ENCODE results near the gene DNTT.
A peak's percentile ranks its signal among the peaks of the same experiment; 100 is the strongest.

DNTT gene

DNA sequence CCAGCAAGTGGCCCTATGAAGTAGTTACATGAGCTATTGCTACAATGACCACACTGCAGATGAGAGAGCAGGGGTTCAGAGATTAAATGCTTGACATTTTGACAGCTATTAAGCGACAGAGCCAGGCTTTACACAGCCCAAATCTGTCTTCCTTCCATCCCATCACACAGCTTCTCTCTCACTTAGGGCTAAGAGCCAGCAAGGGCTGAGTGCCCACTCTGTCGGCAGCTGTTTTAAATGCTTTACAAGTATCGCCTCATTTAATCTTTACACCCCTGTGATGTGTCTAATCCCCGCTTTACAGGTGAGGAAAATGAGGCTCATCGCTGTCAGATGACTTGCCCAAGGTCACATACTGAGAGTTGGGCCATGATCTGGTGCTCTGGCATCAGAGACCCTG is 69.8 kb downstream of the DNTT start:
- Histone ChIP-seq H3K9ac (ENCODE audit: low read length) (no peak overlapping the region), H3K27me3 (ENCODE audit: control insufficient read depth in 1 of 2, insufficient read depth in 2 of 2, low read length in 2 of 2) (no peaks in the 10 kb centered on the region), H3K4me1 (ENCODE audit: insufficient read depth, low read length) (peaks cover 37% of the 10 kb centered on the region), H3K36me3 (ENCODE audit: insufficient read depth, low read length) (no peaks in the 10 kb centered on the region), H3K27ac (ENCODE audit: low read depth, low read length) (no peak overlapping the region), H3K4me3 (ENCODE audit: low read depth in 1 of 2, low read length in 2 of 2) (no peak overlapping the region), H3K9me3 (ENCODE audit: low read length) (no peaks in the 10 kb centered on the region)

DNA sequence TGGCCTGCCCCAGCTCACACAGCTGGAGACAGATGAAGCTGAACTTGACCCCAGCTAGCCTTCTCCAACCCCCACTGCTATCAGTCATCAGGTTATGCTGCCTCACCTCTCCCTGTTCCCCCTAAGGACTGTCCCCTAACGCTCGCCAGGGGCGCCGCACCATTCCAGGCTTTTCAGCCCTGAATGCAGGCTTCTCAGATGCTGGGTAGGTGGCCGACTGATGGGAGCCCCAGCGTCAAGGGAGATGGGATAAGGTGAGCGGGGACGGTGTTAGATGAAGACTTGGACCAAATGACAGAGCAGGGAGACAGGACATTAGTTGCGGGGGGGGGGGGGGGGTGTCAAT is 70.4 kb downstream of the DNTT start:
- Histone ChIP-seq H3K36me3 (ENCODE audit: insufficient read depth, low read length) (no peaks in the 10 kb centered on the region), H3K4me1 (ENCODE audit: insufficient read depth, low read length) (peaks cover 40% of the 10 kb centered on the region), H3K27ac (ENCODE audit: low read depth, low read length) (no peak overlapping the region), H3K9ac (ENCODE audit: low read length) (no peak overlapping the region), H3K9me3 (ENCODE audit: low read length) (no peaks in the 10 kb centered on the region), H3K27me3 (ENCODE audit: control insufficient read depth in 1 of 2, insufficient read depth in 2 of 2, low read length in 2 of 2) (no peaks in the 10 kb centered on the region), H3K4me3 (ENCODE audit: low read depth in 1 of 2, low read length in 2 of 2) (peak overlapping the region in 1 of 2 donors; percentile 57)

DNA sequence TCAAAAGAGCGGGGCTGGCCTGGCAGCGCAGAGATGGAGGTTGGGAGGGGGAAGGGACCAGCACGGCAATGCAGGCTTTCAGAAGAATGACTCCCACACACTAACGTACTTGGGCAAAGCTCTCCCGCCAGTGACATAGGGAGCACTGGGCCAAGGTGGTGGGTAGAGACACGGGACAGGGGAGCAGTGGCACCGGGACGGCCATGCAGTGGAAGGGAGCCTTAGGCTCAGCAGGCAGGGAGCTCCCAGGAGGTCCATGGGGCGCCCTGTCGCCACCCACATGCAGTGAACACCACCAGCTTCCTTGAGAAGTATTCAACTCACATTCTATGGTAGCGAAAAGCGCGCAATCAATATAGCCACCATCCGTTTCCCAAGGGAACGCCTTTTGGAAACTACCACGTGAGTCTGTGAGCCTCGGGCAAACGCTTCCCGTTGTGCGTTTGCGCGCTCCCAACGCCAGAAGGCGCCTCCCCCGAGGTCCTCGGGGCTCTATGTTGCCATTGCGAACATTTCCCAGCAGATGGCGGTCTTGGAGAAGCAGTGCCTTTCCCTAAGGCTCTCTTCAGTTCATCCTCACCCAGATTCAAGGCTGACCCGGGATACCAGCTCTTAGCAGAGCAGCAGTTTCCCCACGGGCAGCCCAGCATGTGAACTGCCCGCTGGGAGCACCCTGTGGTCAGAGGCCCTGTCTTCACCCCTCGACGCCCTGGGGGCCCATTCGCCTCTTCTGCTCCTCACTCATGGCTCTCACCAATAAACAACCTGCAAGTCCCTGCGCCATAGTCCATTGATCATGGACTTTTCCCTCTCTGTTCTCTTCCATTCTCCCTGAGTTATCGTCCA is 71.0 kb downstream of the DNTT start:
- Histone ChIP-seq H3K36me3 (ENCODE audit: insufficient read depth, low read length) (no peaks in the 10 kb centered on the region), H3K4me3 (ENCODE audit: low read depth in 1 of 2, low read length in 2 of 2) (peak overlapping the region in 1 of 2 donors; percentile 57), H3K9ac (ENCODE audit: low read length) (no peak overlapping the region), H3K9me3 (ENCODE audit: low read length) (no peaks in the 10 kb centered on the region), H3K27ac (ENCODE audit: low read depth, low read length) (no peak overlapping the region), H3K4me1 (ENCODE audit: insufficient read depth, low read length) (peaks cover 40% of the 10 kb centered on the region), H3K27me3 (ENCODE audit: control insufficient read depth in 1 of 2, insufficient read depth in 2 of 2, low read length in 2 of 2) (no peaks in the 10 kb centered on the region)

DNA sequence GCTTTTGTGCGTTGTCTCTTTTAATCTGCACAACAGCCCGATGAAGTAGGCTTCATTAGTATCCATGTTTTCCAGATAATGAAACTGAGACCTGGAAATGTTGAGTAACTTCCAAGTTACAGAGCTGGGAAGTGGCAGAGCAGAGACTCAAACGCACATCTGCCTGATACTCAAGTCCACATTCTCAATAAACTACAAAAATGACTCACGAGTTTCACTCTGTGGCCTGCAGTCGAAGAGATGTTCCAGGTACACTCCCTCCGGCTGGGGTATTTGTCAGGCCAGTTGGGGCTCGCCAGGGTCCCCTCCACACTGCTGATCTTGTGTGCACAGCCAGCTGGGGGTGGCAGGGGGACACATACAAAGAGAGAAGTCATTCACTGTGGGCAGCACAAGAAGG is 72.2 kb downstream of the DNTT start:
- Histone ChIP-seq H3K36me3 (ENCODE audit: insufficient read depth, low read length) (no peaks in the 10 kb centered on the region), H3K4me1 (ENCODE audit: insufficient read depth, low read length) (peaks cover 47% of the 10 kb centered on the region), H3K9ac (ENCODE audit: low read length) (no peak overlapping the region), H3K9me3 (ENCODE audit: low read length) (no peaks in the 10 kb centered on the region), H3K27me3 (ENCODE audit: control insufficient read depth in 1 of 2, insufficient read depth in 2 of 2, low read length in 2 of 2) (no peaks in the 10 kb centered on the region), H3K4me3 (ENCODE audit: low read depth in 1 of 2, low read length in 2 of 2) (no peak overlapping the region), H3K27ac (ENCODE audit: low read depth, low read length) (no peak overlapping the region)

DNA sequence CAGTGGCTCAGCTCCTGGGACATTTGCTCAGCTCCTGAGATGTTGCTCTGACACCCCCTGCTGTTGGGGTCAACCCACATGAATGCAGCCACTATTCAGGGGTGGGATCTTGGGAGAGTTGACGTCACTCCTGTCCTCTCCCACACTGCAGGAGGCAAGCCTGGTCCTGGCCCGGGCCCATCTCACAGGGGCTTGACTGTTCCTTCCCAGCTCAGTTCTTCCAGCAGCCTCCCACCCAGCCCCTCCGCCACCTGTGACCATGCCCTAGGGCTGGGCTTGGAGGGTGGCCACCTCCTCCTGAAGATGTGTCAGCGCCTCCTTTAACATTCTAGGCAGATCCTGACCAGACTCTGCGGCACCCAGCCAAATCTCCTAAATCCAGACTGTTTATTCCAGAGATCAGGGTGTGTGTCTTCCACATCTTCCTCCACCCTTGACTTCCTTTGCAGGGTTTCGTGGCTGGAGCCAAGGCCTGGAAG is 73.6 kb downstream of the DNTT start:
- H3K36me3 ChIP-seq (ENCODE audit: insufficient read depth, low read length): no peaks in the 10 kb centered on the region
- no peak overlapping the region for H3K9ac ChIP-seq (ENCODE audit: low read length)
- H3K27me3 ChIP-seq (ENCODE audit: control insufficient read depth in 1 of 2, insufficient read depth in 2 of 2, low read length in 2 of 2): no peaks in the 10 kb centered on the region
- no peak overlapping the region for H3K27ac ChIP-seq (ENCODE audit: low read depth, low read length)
- no peak overlapping the region for H3K4me3 ChIP-seq (ENCODE audit: low read depth in 1 of 2, low read length in 2 of 2)
- H3K4me1 ChIP-seq (ENCODE audit: insufficient read depth, low read length): peaks cover 48% of the 10 kb centered on the region
- no peaks in the 10 kb centered on the region for H3K9me3 ChIP-seq (ENCODE audit: low read length)

DNA sequence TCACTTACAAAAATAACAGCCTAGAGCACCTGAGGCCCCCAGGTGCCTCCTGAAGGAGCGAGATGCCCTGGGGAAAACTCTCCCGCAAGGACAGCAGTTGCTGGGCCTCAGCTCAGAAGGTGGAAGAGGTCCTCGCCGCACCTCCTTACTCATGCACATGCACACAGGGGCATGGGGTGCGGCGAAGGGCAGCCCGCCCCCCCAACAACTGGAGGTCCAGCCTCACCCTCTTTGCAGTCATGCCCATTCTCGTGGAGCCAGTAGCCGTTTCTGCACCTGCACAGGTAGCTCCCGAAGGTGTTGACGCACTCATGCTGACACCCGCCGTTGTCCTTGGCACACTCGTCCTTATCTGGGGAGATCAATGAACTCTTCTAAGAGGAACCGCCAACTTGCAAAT is 74.5 kb downstream of the DNTT start:
- Histone ChIP-seq H3K9me3 (ENCODE audit: low read length) (no peaks in the 10 kb centered on the region), H3K27me3 (ENCODE audit: control insufficient read depth in 1 of 2, insufficient read depth in 2 of 2, low read length in 2 of 2) (no peaks in the 10 kb centered on the region), H3K36me3 (ENCODE audit: insufficient read depth, low read length) (no peaks in the 10 kb centered on the region), H3K4me1 (ENCODE audit: insufficient read depth, low read length) (peaks cover 48% of the 10 kb centered on the region), H3K27ac (ENCODE audit: low read depth, low read length) (no peak overlapping the region), H3K4me3 (ENCODE audit: low read depth in 1 of 2, low read length in 2 of 2) (no peak overlapping the region), H3K9ac (ENCODE audit: low read length) (no peak overlapping the region)

DNA sequence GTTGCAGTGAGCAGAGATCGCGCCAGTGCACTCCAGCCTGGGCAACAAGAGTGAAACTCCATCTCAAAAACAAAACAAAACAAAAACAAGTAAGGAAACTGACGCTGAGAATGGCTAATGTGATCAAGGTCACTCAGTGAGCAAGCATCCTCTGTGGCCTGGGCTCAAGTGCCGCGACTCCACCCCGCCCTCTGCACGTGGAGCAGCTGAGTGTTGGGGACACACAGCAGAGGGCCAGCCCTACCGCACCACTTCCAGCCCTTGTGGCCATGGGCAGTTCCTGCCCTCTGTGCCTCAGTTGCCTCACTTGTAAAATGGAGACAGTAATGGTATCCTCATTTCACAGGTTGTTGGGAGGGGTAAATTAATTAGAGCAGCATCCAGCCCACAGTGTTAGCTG is 75.5 kb downstream of the DNTT start:
- peaks cover 48% of the 10 kb centered on the region for H3K4me1 ChIP-seq (ENCODE audit: insufficient read depth, low read length)

DNA sequence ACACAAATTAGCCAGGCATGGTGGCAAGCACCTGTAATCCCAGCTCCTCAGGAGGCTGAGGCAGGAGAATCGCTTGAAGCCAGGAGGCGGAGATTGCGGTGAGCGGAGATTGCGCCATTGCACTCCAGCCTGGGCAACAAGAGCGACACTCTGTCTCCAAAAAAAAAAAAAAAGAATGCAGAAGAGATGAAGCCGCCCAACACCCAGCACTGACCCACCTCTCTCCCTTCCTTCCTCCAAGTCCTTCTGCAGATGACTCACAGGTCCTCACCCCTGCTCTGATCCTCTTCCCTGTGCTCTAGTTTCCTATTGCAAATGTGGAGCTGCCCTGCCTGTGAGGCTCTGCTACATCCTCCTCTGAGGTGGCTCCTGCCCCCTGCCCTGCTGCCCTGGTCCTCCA is 76.6 kb downstream of the DNTT start:
- Histone ChIP-seq H3K4me3 (ENCODE audit: low read depth in 1 of 2, low read length in 2 of 2) (no peak overlapping the region), H3K9ac (ENCODE audit: low read length) (no peak overlapping the region), H3K4me1 (ENCODE audit: insufficient read depth, low read length) (peaks cover 42% of the 10 kb centered on the region), H3K36me3 (ENCODE audit: insufficient read depth, low read length) (no peaks in the 10 kb centered on the region), H3K27me3 (ENCODE audit: control insufficient read depth in 1 of 2, insufficient read depth in 2 of 2, low read length in 2 of 2) (no peaks in the 10 kb centered on the region), H3K27ac (ENCODE audit: low read depth, low read length) (no peak overlapping the region), H3K9me3 (ENCODE audit: low read length) (no peaks in the 10 kb centered on the region)

More for the DNA sequence above, 75.5 kb downstream of the DNTT start:
- H3K9ac ChIP-seq (ENCODE audit: low read length): no peak overlapping the region
- H3K36me3 ChIP-seq (ENCODE audit: insufficient read depth, low read length): no peaks in the 10 kb centered on the region
- H3K27ac ChIP-seq (ENCODE audit: low read depth, low read length): no peak overlapping the region
- no peaks in the 10 kb centered on the region for H3K27me3 ChIP-seq (ENCODE audit: control insufficient read depth in 1 of 2, insufficient read depth in 2 of 2, low read length in 2 of 2)
- no peaks in the 10 kb centered on the region for H3K9me3 ChIP-seq (ENCODE audit: low read length)
- H3K4me3 ChIP-seq (ENCODE audit: low read depth in 1 of 2, low read length in 2 of 2): no peak overlapping the region

DNA sequence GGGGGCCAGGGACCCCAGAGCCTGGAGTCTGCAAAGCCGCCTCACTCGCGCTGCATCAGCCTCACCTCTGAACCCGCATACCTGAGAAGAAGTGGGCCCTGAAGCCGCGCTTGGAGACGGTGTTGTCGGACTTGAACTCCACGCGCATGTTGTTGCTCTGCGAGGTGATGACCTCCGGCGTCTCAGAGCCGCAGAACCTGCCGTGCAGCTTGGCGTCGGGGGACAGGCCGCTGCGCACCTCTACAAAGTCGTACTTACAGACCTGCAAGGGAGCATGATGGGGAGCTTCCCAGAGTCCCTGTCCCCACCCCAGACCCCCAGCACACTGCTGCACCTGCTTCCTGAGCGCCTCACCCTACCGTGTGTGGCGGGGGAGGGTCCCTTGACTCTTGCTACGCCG is 80.3 kb downstream of the DNTT start:
- Histone ChIP-seq H3K9me3 (ENCODE audit: low read length) (no peaks in the 10 kb centered on the region), H3K4me1 (ENCODE audit: insufficient read depth, low read length) (peaks cover 19% of the 10 kb centered on the region), H3K27ac (ENCODE audit: low read depth, low read length) (no peak overlapping the region), H3K36me3 (ENCODE audit: insufficient read depth, low read length) (no peaks in the 10 kb centered on the region), H3K4me3 (ENCODE audit: low read depth in 1 of 2, low read length in 2 of 2) (no peak overlapping the region), H3K9ac (ENCODE audit: low read length) (no peak overlapping the region), H3K27me3 (ENCODE audit: control insufficient read depth in 1 of 2, insufficient read depth in 2 of 2, low read length in 2 of 2) (no peaks in the 10 kb centered on the region)

DNA sequence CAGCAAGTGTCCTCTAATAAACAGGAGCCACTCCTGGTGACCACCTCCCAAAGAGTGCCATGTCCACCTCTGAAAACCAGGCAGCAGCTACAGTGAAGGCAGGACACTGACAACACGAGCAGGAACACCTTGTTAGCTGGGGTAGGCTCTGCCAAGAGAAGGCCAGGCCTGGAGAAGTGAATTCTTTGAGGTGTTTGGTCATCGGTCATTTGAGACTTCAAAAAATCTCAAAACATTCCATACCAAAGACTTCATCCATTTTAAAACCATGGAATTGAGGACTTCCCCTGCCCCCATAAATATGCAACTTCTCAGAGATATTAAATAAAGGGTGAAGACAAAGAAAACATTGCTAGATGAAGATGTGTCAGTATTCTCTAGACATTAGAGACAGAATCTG is 82.9 kb downstream of the DNTT start:
- Histone ChIP-seq H3K27me3 (ENCODE audit: control insufficient read depth in 1 of 2, insufficient read depth in 2 of 2, low read length in 2 of 2) (no peaks in the 10 kb centered on the region), H3K27ac (ENCODE audit: low read depth, low read length) (no peak overlapping the region), H3K9me3 (ENCODE audit: low read length) (no peaks in the 10 kb centered on the region), H3K9ac (ENCODE audit: low read length) (no peak overlapping the region), H3K4me3 (ENCODE audit: low read depth in 1 of 2, low read length in 2 of 2) (no peak overlapping the region), H3K4me1 (ENCODE audit: insufficient read depth, low read length) (peaks cover 29% of the 10 kb centered on the region), H3K36me3 (ENCODE audit: insufficient read depth, low read length) (no peaks in the 10 kb centered on the region)

DNA sequence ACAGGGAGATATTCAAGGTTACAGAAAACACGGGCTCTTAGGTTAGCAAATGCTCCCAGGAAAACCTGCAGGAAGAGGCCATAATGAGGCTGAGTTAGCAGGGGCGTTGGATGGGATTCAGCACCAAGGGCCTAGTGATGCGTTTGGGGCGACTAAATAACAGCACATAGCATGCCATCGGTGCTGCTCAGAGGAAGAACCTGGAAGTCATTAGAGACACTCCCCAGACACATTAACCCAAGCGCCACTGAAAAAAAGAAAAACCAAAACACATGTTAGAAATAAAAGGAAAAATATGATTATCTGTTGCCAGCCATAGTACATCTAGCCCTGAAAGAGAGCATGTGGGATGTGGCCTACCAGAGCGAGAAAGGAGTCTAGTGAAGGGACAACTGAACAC is 83.4 kb downstream of the DNTT start:
- Histone ChIP-seq H3K4me3 (ENCODE audit: low read depth in 1 of 2, low read length in 2 of 2) (no peak overlapping the region), H3K36me3 (ENCODE audit: insufficient read depth, low read length) (no peaks in the 10 kb centered on the region), H3K9me3 (ENCODE audit: low read length) (no peaks in the 10 kb centered on the region), H3K9ac (ENCODE audit: low read length) (no peak overlapping the region), H3K27ac (ENCODE audit: low read depth, low read length) (no peak overlapping the region), H3K27me3 (ENCODE audit: control insufficient read depth in 1 of 2, insufficient read depth in 2 of 2, low read length in 2 of 2) (no peaks in the 10 kb centered on the region), H3K4me1 (ENCODE audit: insufficient read depth, low read length) (peaks cover 29% of the 10 kb centered on the region)

Measured in muscle layer of colon (tissue), 2 donors.